ENCODE data around the gene GPC3. TPM values are rescaled to one million over a fixed set of nuclear protein-coding genes. Genes with fewer than 3 reads are reported as not detected.
A peak's percentile ranks its signal among the peaks of the same experiment; 100 is the strongest.

The GPC3 gene
- polyA plus RNA-seq, 1 experiment = not detected

GRCh38 chrX:133702230-133702629, 283.2 kb downstream of the GPC3 start:
- no peak overlapping the region for H3K4me3 ChIP-seq (ENCODE audit: low read depth, low read length)
- no peaks in the 10 kb centered on the region for H3K36me3 ChIP-seq (ENCODE audit: control insufficient read depth, insufficient read depth, low read length)
- ChIA-PET POLR2A (no interaction called here), CTCF (no interaction called here)
- DNase-seq (ENCODE audit: low read depth) = no peak
- H3K27me3 ChIP-seq (ENCODE audit: control insufficient read depth, insufficient read depth, low read length) = no peaks in the 10 kb centered on the region
- TF ChIP-seq CTCF (IDR thresholded peaks at IDR 0.05; ENCODE audit: insufficient read depth, low read depth, low read length) = no peak

- ChIA-PET CTCF (interaction anchor here (1.3 to 1.5 kb wide), 2 partner anchors 79 to 140 kb away, joined by 3 to 4 read pairs; no protein-coding TSS in a partner anchor), POLR2A (no interaction called here)
- no peaks in the 10 kb centered on the region for H3K36me3 ChIP-seq (ENCODE audit: control insufficient read depth, insufficient read depth, low read length)
- no peaks in the 10 kb centered on the region for H3K27me3 ChIP-seq (ENCODE audit: control insufficient read depth, insufficient read depth, low read length)
- no peak for DNase-seq (ENCODE audit: low read depth)
- no peak overlapping the region for H3K4me3 ChIP-seq (ENCODE audit: low read depth, low read length)
- no peak for TF ChIP-seq CTCF (IDR thresholded peaks at IDR 0.05; ENCODE audit: insufficient read depth, low read depth, low read length)
Measured at GRCh38 chrX:133699023-133699728, 286.2 kb downstream of the GPC3 start.

- DNase-seq (ENCODE audit: low read depth) = no peak
- CTCF ChIA-PET = interaction anchor here (0.9 to 1.5 kb wide), 3 partner anchors 8 to 141 kb away, joined by 3 to 6 read pairs (median 4); no protein-coding TSS in a partner anchor
- Histone ChIP-seq H3K36me3 (ENCODE audit: control insufficient read depth, insufficient read depth, low read length) (no peaks in the 10 kb centered on the region), H3K27me3 (ENCODE audit: control insufficient read depth, insufficient read depth, low read length) (no peaks in the 10 kb centered on the region), H3K4me3 (ENCODE audit: low read depth, low read length) (no peak overlapping the region)
- POLR2A ChIA-PET = no interaction called here
- TF ChIP-seq CTCF (IDR thresholded peaks at IDR 0.05; ENCODE audit: insufficient read depth, low read depth, low read length) = 0 out of 2 replicates have a peak, but pooled peaks have one; percentile 18
Measured at GRCh38 chrX:133698298-133698697, 287.1 kb downstream of the GPC3 start.

GRCh38 chrX:133697656-133698055, 287.7 kb downstream of the GPC3 start:
- DNase-seq (ENCODE audit: low read depth) = no peak
- TF ChIP-seq CTCF (IDR thresholded peaks at IDR 0.05; ENCODE audit: insufficient read depth, low read depth, low read length) = no peak
- no peaks in the 10 kb centered on the region for H3K27me3 ChIP-seq (ENCODE audit: control insufficient read depth, insufficient read depth, low read length)
- CTCF ChIA-PET = interaction anchor here (0.9 to 1.5 kb wide), 2 partner anchors 7 to 141 kb away, joined by 4 to 6 read pairs; no protein-coding TSS in a partner anchor
- H3K36me3 ChIP-seq (ENCODE audit: control insufficient read depth, insufficient read depth, low read length) = no peaks in the 10 kb centered on the region
- H3K4me3 ChIP-seq (ENCODE audit: low read depth, low read length) = no peak overlapping the region
- POLR2A ChIA-PET = no interaction called here

- ChIA-PET CTCF (interaction anchor here (1.3 kb wide), 1 partner anchor 8 kb away, joined by 6 read pairs; no protein-coding TSS in a partner anchor), POLR2A (no interaction called here)
- H3K27me3 ChIP-seq (ENCODE audit: control insufficient read depth, insufficient read depth, low read length) = no peaks in the 10 kb centered on the region
Measured at GRCh38 chrX:133689997-133690599, 295.3 kb downstream of the GPC3 start.

More at GRCh38 chrX:133689997-133690599, 295.3 kb downstream of the GPC3 start:
- no peak overlapping the region for H3K4me3 ChIP-seq (ENCODE audit: low read depth, low read length)
- no peak for TF ChIP-seq CTCF (IDR thresholded peaks at IDR 0.05; ENCODE audit: insufficient read depth, low read depth, low read length)
- no peak for DNase-seq (ENCODE audit: low read depth)
- H3K36me3 ChIP-seq (ENCODE audit: control insufficient read depth, insufficient read depth, low read length) = no peaks in the 10 kb centered on the region

All from BJ (cell line).